GM19324 (cell line): ENCODE measurements around the gene C11orf91.
"Not testable (repeated sequence)": the region's sequence is repeated elsewhere in the genome, so short reads cannot be mapped to it uniquely, and the experiment has no call there.

Experiments used
- ATAC-seq: cut with Tn5 transposase; IDR thresholded peaks from one replicate; pipeline ENCODE4 v1.9.1; 2021; ENCODE audit warnings: mild to moderate bottlenecking, moderate library complexity; ENCODE audit not compliant: unreplicated experiment, low FRiP score

C11orf91 gene

GRCh38 chr11:33700502-33701271, at the start of gene C11orf91:
C11orf91 (minus strand) TSS chr11:33700826; CDS start chr11:33700740, 86 bp downstream.
- peak; percentile 93 for ATAC-seq

- ATAC-seq = no peak
Observed at GRCh38 chr11:33747979-33748378, 47.4 kb upstream of the C11orf91 start.

- ATAC-seq = no peak
Observed at GRCh38 chr11:33743291-33743690, 42.7 kb upstream of the C11orf91 start.

GRCh38 chr11:33742249-33742851, 41.7 kb upstream of the C11orf91 start:
- no peak for ATAC-seq

- ATAC-seq = no peak
Observed at GRCh38 chr11:33741806-33742205, 41.2 kb upstream of the C11orf91 start.

GRCh38 chr11:33737362-33737821, 36.8 kb upstream of the C11orf91 start:
- no peak for ATAC-seq

GRCh38 chr11:33736148-33736812, 35.7 kb upstream of the C11orf91 start, which contains the start of gene CD59:
CD59 (minus strand) TSS chr11:33736423; CDS start chr11:33722445, 13,978 bp downstream.
- peak; percentile 73 for ATAC-seq

- ATAC-seq = peak; percentile 50
Observed at GRCh38 chr11:33735271-33736147, 34.9 kb upstream of the C11orf91 start.

GRCh38 chr11:33734441-33735270, 34.0 kb upstream of the C11orf91 start:
- no peak for ATAC-seq

GRCh38 chr11:33733980-33734379, 33.4 kb upstream of the C11orf91 start:
- no peak for ATAC-seq

- ATAC-seq = no peak
Observed at GRCh38 chr11:33731723-33732531, 31.3 kb upstream of the C11orf91 start.

- ATAC-seq = no peak
Observed at GRCh38 chr11:33730716-33731115, 30.1 kb upstream of the C11orf91 start.

- ATAC-seq = not testable (repeated sequence)
Observed at GRCh38 chr11:33729072-33729664, 28.5 kb upstream of the C11orf91 start.

GRCh38 chr11:33727539-33727938, 26.9 kb upstream of the C11orf91 start:
- not testable (repeated sequence) for ATAC-seq

GRCh38 chr11:33725496-33725895, 24.9 kb upstream of the C11orf91 start:
- no peak for ATAC-seq

- no peak for ATAC-seq
Observed at GRCh38 chr11:33724644-33725035, 24.0 kb upstream of the C11orf91 start.

- no peak for ATAC-seq
Observed at GRCh38 chr11:33723238-33723881, 22.7 kb upstream of the C11orf91 start.
